WTC11 (cell line): ENCODE results near the gene BUD31.

Experiments
- CBFB ChIP-seq: sonication (generic); formaldehyde crosslinking; IDR thresholded peaks from 2 replicates; pipeline ENCODE4 v1.8.1; 2022; ENCODE audit warnings: mild to moderate bottlenecking, low read depth, missing genetic modification reagents
- CTCF ChIP-seq: fragments of 200-600 bp; IDR thresholded peaks from 2 replicates; pipeline ENCODE4 v1.8.0; 2022; ENCODE audit warnings: antibody characterized with exemption
- ETV6 ChIP-seq: sonication (generic); formaldehyde crosslinking; IDR thresholded peaks from 2 replicates; pipeline ENCODE4 v1.8.1; 2022; ENCODE audit warnings: mild to moderate bottlenecking, missing genetic modification reagents
- FOXP1 ChIP-seq: sonication (generic); formaldehyde crosslinking; IDR thresholded peaks from 2 replicates; pipeline ENCODE4 v1.8.0; 2022; ENCODE audit warnings: missing genetic modification reagents, mild to moderate bottlenecking, moderate library complexity, borderline replicate concordance
- MLX ChIP-seq: sonication (generic); formaldehyde crosslinking; IDR thresholded peaks from 2 replicates; pipeline ENCODE4 v1.8.1; 2023; ENCODE audit warnings: mild to moderate bottlenecking, missing genetic modification reagents, moderate library complexity
- MYBL2 ChIP-seq: sonication (generic); formaldehyde crosslinking; IDR thresholded peaks from 2 replicates; pipeline ENCODE4 v1.8.1; 2023; ENCODE audit warnings: mild to moderate bottlenecking, moderate library complexity, missing genetic modification reagents
- PREB ChIP-seq: sonication (generic); formaldehyde crosslinking; IDR thresholded peaks from 2 replicates; pipeline ENCODE4 v1.8.1; 2022; ENCODE audit warnings: mild to moderate bottlenecking, missing genetic modification reagents, moderate library complexity, borderline replicate concordance
- SP1 ChIP-seq: sonication (generic); formaldehyde crosslinking; conservative IDR thresholded peaks from 2 replicates; pipeline ENCODE4 v1.8.1; 2022; ENCODE audit warnings: missing genetic modification reagents
- TEAD4 ChIP-seq: sonication (generic); formaldehyde crosslinking; IDR thresholded peaks from 2 replicates; pipeline ENCODE4 v1.8.0; 2022; ENCODE audit warnings: mild to moderate bottlenecking, missing genetic modification reagents
- USF2 ChIP-seq: sonication (generic); formaldehyde crosslinking; IDR thresholded peaks from 2 replicates; pipeline ENCODE4 v1.8.1; 2023; ENCODE audit warnings: mild to moderate bottlenecking, missing genetic modification reagents, moderate library complexity

- no peak for TF ChIP-seq CTCF
- TF ChIP-seq MYBL2 = no peak
- no peak for TF ChIP-seq PREB (CRISPR knock-in tag)
- TF ChIP-seq ETV6 (CRISPR knock-in tag) = no peak
- TF ChIP-seq TEAD4 (CRISPR knock-in tag) = no peak
- no peak for TF ChIP-seq MLX (CRISPR knock-in tag)
- TF ChIP-seq SP1 (CRISPR knock-in tag) = no peak
- no peak for TF ChIP-seq USF2 (CRISPR knock-in tag)
- TF ChIP-seq CBFB = no peak
- TF ChIP-seq FOXP1 (CRISPR knock-in tag) = no peak
Observed at GRCh38 chr7:99371376-99371920, 37.3 kb upstream of the BUD31 start.
